Testis (tissue), 3 donors: ENCODE data around the gene TAC4. TPM values are rescaled to one million over a fixed set of nuclear protein-coding genes. Genes with fewer than 3 reads are reported as not detected.

ENCODE experiments used
- DNase-seq: peaks from one replicate; pipeline ENCODE4 v3.0.0-alpha.2; 2019
- H3K27ac ChIP-seq, 2 donors: fragments of 200-600 bp; sonication (generic); one replicate each; pipeline ENCODE4 v1.5.1; 2019
- H3K27me3 ChIP-seq: fragments of 200-600 bp; sonication (generic); one replicate; pipeline ENCODE4 v1.5.1; 2019
- H3K36me3 ChIP-seq: fragments of 200-600 bp; sonication (generic); one replicate; pipeline ENCODE4 v1.5.1; 2017; ENCODE audit warnings: low read depth; ENCODE audit errors: missing control alignments
- H3K4me1 ChIP-seq: fragments of 200-600 bp; sonication (generic); one replicate; pipeline ENCODE4 v1.5.1; 2019
- H3K4me3 ChIP-seq, 2 donors: fragments of 200-600 bp; sonication (generic); one replicate each; pipeline ENCODE4 v1.5.1; 2017 to 2019
- H3K9me3 ChIP-seq: fragments of 200-600 bp; sonication (generic); one replicate; pipeline ENCODE4 v1.5.1; 2017
- POLR2A ChIP-seq: fragments of 450-650 bp; IDR thresholded peaks from one replicate; pipeline ENCODE4 v1.6.1; 2017; ENCODE audit warnings: antibody characterized with exemption, mild to moderate bottlenecking, moderate library complexity
- WGBS, 2 donors: methylation state at CpG; one replicate each; pipeline ENCODE4 v1.1.5; 2018; 5-methylcytosine and 5-hydroxymethylcytosine counted together
- intact Hi-C: fragments of 100-400 bp; cut with DNase I; formaldehyde crosslinking; loops from one replicate; pipeline ENCODE4 v1.15.1; 2023; ENCODE audit warnings: low total_unique reads
- polyA plus RNA-seq: library from polyadenylated mRNA; stranded (reverse); fragments of 350-450 nt; fragmentation: Illumina TruSeq; extraction: RNeasy Lipid Tissue Mini Kit (QIAGEN cat#74804); gene quantifications from one replicate; pipeline ENCODE4 v1.2.3, GENCODE V29; 2014; ENCODE audit warnings: low read depth, low replicate concordance; ENCODE audit not compliant: insufficient read depth
- total RNA-seq, 2 donors: library from RNA; depleted of rRNA; stranded (reverse); fragments of >200 nt; gene quantifications; one replicate each; pipeline ENCODE4 v1.2.3, GENCODE V29; 2016

Gene TAC4
- total and polyA plus RNA-seq, 3 donors from 2014 or later, result not detected

DNA sequence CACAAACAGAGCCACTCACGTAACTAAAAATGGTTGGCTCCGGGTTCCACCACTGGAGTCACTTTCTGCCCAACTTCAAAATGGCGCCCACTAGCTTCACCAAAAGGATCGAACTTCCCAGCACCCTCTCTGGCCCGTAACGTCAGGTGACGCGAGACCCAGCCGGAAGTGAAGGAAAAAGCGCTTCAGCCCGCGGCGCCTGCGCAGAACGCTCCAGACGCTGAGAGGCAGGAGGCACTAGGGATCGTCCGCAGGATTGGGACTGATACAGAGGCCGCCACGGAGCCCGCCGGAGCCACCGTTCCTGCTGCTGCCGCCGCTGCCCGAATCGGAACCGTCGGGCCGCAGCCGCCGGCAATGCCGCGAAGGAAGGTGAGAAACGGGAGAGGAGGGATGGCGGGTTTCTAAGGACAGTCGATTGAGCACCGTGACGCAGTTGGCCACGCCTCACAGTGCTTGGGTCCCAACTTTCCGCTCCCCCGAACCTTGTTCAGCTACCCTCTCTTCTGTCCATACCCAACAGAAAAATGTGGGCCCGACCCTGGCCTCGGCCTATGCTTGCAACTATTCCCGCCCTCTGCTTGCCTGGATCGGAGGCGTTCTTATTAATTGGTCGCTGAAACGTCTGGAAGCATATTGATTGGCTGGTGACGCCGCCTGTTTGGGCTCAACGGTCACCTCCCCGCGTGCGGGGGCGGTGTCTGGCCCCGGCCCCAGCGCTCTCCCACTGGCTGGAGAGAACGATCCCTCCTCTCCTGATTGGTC, 59.2 kb downstream of the TAC4 start, which contains the start of gene KAT7:
Gene KAT7, plus strand, starts transcription at position 204 of the 765 bp plus-strand sequence. Its CDS starts 154 bp downstream, at position 358.
- TF ChIP-seq POLR2A, result no peak
- H3K27ac ChIP-seq, result peak within 1 kb of the TSS; percentile 95 to 99
- intact Hi-C loops, result no loop called here
- H3K27me3 ChIP-seq, result no peaks in the 10 kb centered on the region
- peak; percentile 99 for DNase-seq
- 0 to 1% methylated on average over 20 to 59 of the region's 59 CpGs for WGBS, 2 donors
- peak within 1 kb of the TSS; percentile 89 to 96 for H3K4me3 ChIP-seq
- H3K4me1 ChIP-seq, result peaks cover 25% of the 10 kb centered on the region
- no peaks in the 10 kb centered on the region for H3K36me3 ChIP-seq
- no peaks in the 10 kb centered on the region for H3K9me3 ChIP-seq

Other genes starting within 250 kb of the TAC4 start
- 10 to 100 TPM; 52.0 to 60.6 TPM for gene SPOP, start 170.0 kb downstream of the TAC4 start, total RNA-seq
- gene SPOP, start 170.0 kb downstream of the TAC4 start, polyA plus RNA-seq, result 39.6 TPM
- gene SLC35B1, start 140.1 kb downstream of the TAC4 start, total RNA-seq, result 10 to 100 TPM; 39.9 to 45.4 TPM
- gene SLC35B1, start 140.1 kb downstream of the TAC4 start, polyA plus RNA-seq, result 66.3 TPM
- 10 to 100 TPM; 30.2 to 38.1 TPM for gene FAM117A, start 83.9 kb downstream of the TAC4 start, total RNA-seq
- gene FAM117A, start 83.9 kb downstream of the TAC4 start, polyA plus RNA-seq, result 67.3 TPM
- gene KAT7, start 59.4 kb downstream of the TAC4 start, total RNA-seq, result 100 to 1,000 TPM; 122 to 123 TPM
- gene KAT7, start 59.4 kb downstream of the TAC4 start, polyA plus RNA-seq, result 181 TPM
- gene DLX4, start 121.1 kb upstream of the TAC4 start, total RNA-seq, result 1 to 10 TPM in 1 of 2 donors, under 1 TPM in 1; 0.37 to 1.2 TPM
- gene DLX4, start 121.1 kb upstream of the TAC4 start, polyA plus RNA-seq, result 0.30 TPM
- gene DLX3, start 147.2 kb upstream of the TAC4 start, total RNA-seq, result 1 to 10 TPM; 1.4 to 1.5 TPM
- gene DLX3, start 147.2 kb upstream of the TAC4 start, polyA plus RNA-seq, result 1.0 TPM
- 10 to 100 TPM; 24.2 to 30.7 TPM for gene ITGA3, start 208.0 kb upstream of the TAC4 start, total RNA-seq
- 20.0 TPM for gene ITGA3, start 208.0 kb upstream of the TAC4 start, polyA plus RNA-seq
- gene PDK2, start 247.3 kb upstream of the TAC4 start, total RNA-seq, result 10 to 100 TPM; 50.6 to 62.1 TPM
- 56.4 TPM for gene PDK2, start 247.3 kb upstream of the TAC4 start, polyA plus RNA-seq